ENCODE results near the gene MSH5. TPM values are rescaled to one million over a fixed set of nuclear protein-coding genes. Genes with fewer than 3 reads are reported as not detected.
A peak's percentile ranks its signal among the peaks of the same experiment; 100 is the strongest.

The MSH5 gene
- total RNA-seq, 4 donors from 2014 or later = 7.8 to 13.8 (median 11.4) TPM

DNA sequence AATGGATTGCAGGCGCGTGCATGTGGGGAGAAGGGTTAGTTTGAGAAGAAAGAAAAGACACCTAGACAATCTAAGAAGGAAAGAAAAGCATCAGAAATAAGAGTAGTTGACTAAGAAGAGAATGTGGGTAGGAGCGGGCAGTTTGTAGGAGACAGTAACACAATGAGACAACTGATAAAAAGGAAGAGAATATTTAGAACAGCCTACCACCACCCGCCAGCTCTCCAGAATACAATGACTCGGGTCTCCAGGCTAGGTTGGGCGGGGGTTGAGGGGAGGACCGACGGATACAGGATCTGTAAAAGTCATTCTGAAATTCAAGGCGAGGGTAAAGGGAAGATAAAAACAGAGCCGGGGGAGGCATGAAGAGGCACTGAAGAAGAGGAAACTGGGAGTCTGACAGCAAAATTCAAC, 37.4 kb upstream of the MSH5 start:
- peak overlapping the region; percentile 73 for H3K4me3 ChIP-seq (ENCODE audit: low read depth, poor library complexity, severe bottlenecking)
- intact Hi-C loops (cut with DNase I; ENCODE audit: low total_unique reads) = no loop called here
- TF ChIP-seq POLR2A (IDR thresholded peaks at IDR 0.05) = no peak
- no peak for TF ChIP-seq CTCF (IDR thresholded peaks at IDR 0.05)
- WGBS, 2 donors = 1% methylated on average over 10 of the region's 10 CpGs
- no peak for DNase-seq (ENCODE audit: low spot score in 2 of 2)

- TF ChIP-seq POLR2A (IDR thresholded peaks at IDR 0.05) (peak in 1 of 2 donors; percentile 94), CTCF (IDR thresholded peaks at IDR 0.05) (peak in 1 of 3 donors; percentile 51)
- intact Hi-C loops (cut with DNase I; ENCODE audit: low total_unique reads) = no loop called here
- H3K4me3 ChIP-seq (ENCODE audit: low read depth, poor library complexity, severe bottlenecking) = peak within 1 kb of the TSS; percentile 73
- 1% methylated on average over 42 to 54 of the region's 54 CpGs for WGBS, 2 donors
- peak; percentile 98 to 100 for DNase-seq (ENCODE audit: low spot score in 2 of 2)
Measured at GRCh38 chr6:31702819-31703716, 36.7 kb upstream of the MSH5 start, which contains the start of gene ABHD16A. TSS of gene ABHD16A (minus strand) at chr6:31703324. CDS start at chr6:31703281, 43 bp downstream.

DNA sequence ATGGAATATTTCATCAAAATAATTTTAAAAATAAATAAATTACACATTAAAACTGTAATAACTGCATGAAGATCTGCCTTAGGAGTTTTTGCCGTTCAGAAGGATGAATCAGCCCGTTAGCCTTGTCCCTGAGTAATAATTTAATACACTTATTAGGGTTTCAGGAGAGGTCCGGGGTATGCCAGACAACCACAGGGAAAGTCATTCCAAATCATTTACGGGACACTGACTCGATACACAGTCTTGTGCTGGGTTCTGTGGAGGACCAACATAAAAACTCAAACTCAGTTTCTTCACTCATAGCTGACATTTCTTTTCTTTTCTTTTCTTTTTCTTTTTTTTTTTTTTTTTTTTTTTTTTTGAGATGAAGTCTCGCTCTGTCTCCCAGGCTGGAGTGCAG, 33.9 kb upstream of the MSH5 start:
- TF ChIP-seq POLR2A (IDR thresholded peaks at IDR 0.05) (no peak), CTCF (IDR thresholded peaks at IDR 0.05) (no peak)
- no peak overlapping the region for H3K4me3 ChIP-seq (ENCODE audit: low read depth, poor library complexity, severe bottlenecking)
- DNase-seq (ENCODE audit: low spot score in 2 of 2) = no peak
- WGBS, 2 donors = 86% methylated on average over 6 of the region's 6 CpGs
- intact Hi-C loops (cut with DNase I; ENCODE audit: low total_unique reads) = no loop called here

GRCh38 chr6:31706599-31706998, 33.2 kb upstream of the MSH5 start, which contains the start of gene LY6G6F:
TSS of gene LY6G6F (plus strand) at chr6:31706866. CDS start at chr6:31706907, 41 bp downstream.
- no peak within 1 kb of the TSS for H3K4me3 ChIP-seq (ENCODE audit: low read depth, poor library complexity, severe bottlenecking)
- TF ChIP-seq CTCF (IDR thresholded peaks at IDR 0.05) (no peak), POLR2A (IDR thresholded peaks at IDR 0.05) (no peak)
- 64 to 65% methylated on average over 3 of the region's 3 CpGs for WGBS, 2 donors
- no peak for DNase-seq (ENCODE audit: low spot score in 2 of 2)
- intact Hi-C loops (cut with DNase I; ENCODE audit: low total_unique reads) = no loop called here

- intact Hi-C loops (cut with DNase I; ENCODE audit: low total_unique reads) = no loop called here
- TF ChIP-seq POLR2A (IDR thresholded peaks at IDR 0.05) (no peak), CTCF (IDR thresholded peaks at IDR 0.05) (no peak)
- no peak overlapping the region for H3K4me3 ChIP-seq (ENCODE audit: low read depth, poor library complexity, severe bottlenecking)
- no peak for DNase-seq (ENCODE audit: low spot score in 2 of 2)
- 75 to 93% methylated on average over 10 of the region's 10 CpGs for whole genome bisulfite sequencing, 2 donors
Measured at GRCh38 chr6:31707701-31708100, 32.1 kb upstream of the MSH5 start.
